GM18507 (cell line): ENCODE results near the gene OSBPL6.
"Not testable (repeated sequence)": the region's sequence is repeated elsewhere in the genome, so short reads cannot be mapped to it uniquely, and the experiment has no call there.

Experiments
- DNase-seq: peaks from one replicate; pipeline ENCODE4 v3.0.0; 2011; ENCODE audit warnings: low read depth; ENCODE audit not compliant: insufficient read length; ENCODE audit errors: extremely low spot score
- FAIRE-seq: peaks from 2 replicates; lab custom pipeline; 2011; peaks lifted over from hg19 to GRCh38; lab: Jason Lieb, UNC

OSBPL6 gene

GRCh38 chr2:178325268-178325667 lies 131.0 kb downstream of the OSBPL6 start:
- FAIRE-seq, result no peak
- no peak for DNase-seq

GRCh38 chr2:178327516-178327915 lies 133.2 kb downstream of the OSBPL6 start:
- DNase-seq (no peak), FAIRE-seq (no peak)

- DNase-seq (no peak), FAIRE-seq (no peak)
Observed at GRCh38 chr2:178328037-178328436, 133.7 kb downstream of the OSBPL6 start.

- no peak for DNase-seq
- no peak for FAIRE-seq
Observed at GRCh38 chr2:178330175-178331017, 136.1 kb downstream of the OSBPL6 start.

- FAIRE-seq, result no peak
Observed at GRCh38 chr2:178331474-178332432, 137.4 kb downstream of the OSBPL6 start.

GRCh38 chr2:178333851-178334250 lies 139.5 kb downstream of the OSBPL6 start:
- FAIRE-seq (no peak), DNase-seq (no peak)

More at GRCh38 chr2:178331474-178332432, 137.4 kb downstream of the OSBPL6 start:
- no peak for DNase-seq

- DNase-seq (no peak), FAIRE-seq (no peak)
Observed at GRCh38 chr2:178335230-178335629, 140.9 kb downstream of the OSBPL6 start.

- DNase-seq, result no peak
- FAIRE-seq, result no peak
Observed at GRCh38 chr2:178344121-178344520, 149.8 kb downstream of the OSBPL6 start.

GRCh38 chr2:178345951-178346350 lies 151.6 kb downstream of the OSBPL6 start:
- DNase-seq (no peak), FAIRE-seq (no peak)

GRCh38 chr2:178350051-178350450 lies 155.7 kb downstream of the OSBPL6 start:
- FAIRE-seq, result no peak
- no peak for DNase-seq

GRCh38 chr2:178357704-178358103 lies 163.4 kb downstream of the OSBPL6 start:
- DNase-seq, FAIRE-seq: not testable (repeated sequence)

GRCh38 chr2:178359192-178359912 lies 165.0 kb downstream of the OSBPL6 start:
- FAIRE-seq, result no peak

GRCh38 chr2:178361588-178361987 lies 167.3 kb downstream of the OSBPL6 start:
- no peak for FAIRE-seq
- no peak for DNase-seq

More at GRCh38 chr2:178359192-178359912, 165.0 kb downstream of the OSBPL6 start:
- no peak for DNase-seq

GRCh38 chr2:178363252-178363651 lies 168.9 kb downstream of the OSBPL6 start:
- DNase-seq, result no peak
- no peak for FAIRE-seq

GRCh38 chr2:178365116-178365515 lies 170.8 kb downstream of the OSBPL6 start:
- DNase-seq (no peak), FAIRE-seq (no peak)

- FAIRE-seq, result no peak
- DNase-seq, result no peak
Observed at GRCh38 chr2:178366412-178366811, 172.1 kb downstream of the OSBPL6 start.

GRCh38 chr2:178367344-178367743 lies 173.0 kb downstream of the OSBPL6 start:
- FAIRE-seq, result no peak
- no peak for DNase-seq

- no peak for DNase-seq
- FAIRE-seq, result no peak
Observed at GRCh38 chr2:178374865-178375264, 180.6 kb downstream of the OSBPL6 start.

GRCh38 chr2:178377046-178377445 lies 182.7 kb downstream of the OSBPL6 start:
- DNase-seq (no peak), FAIRE-seq (no peak)
